ENCODE data around the gene ARHGAP5.

The ARHGAP5 gene

DNA sequence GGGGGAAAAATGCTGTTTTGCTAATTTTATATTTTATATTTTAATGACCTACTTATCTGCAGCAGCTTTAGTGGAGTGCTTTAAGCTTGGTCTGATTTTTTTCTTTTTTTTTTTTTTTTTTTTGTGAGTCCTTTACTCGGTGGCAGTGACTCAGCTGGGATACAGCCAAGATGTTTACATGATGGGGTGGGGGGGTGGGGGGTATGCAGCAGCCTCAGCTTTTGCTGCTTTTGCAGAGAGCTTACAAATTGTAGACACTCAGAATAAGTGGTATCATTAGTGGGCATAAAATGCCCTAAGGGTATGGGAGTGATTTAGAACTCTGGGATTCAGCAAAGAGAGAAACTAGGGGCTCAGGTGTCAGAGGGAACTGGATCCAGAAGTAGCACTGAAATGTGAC lies 38.2 kb upstream of the ARHGAP5 start:
- Histone ChIP-seq H3K79me2 (ENCODE audit: low read length) (no peaks in the 10 kb centered on the region), H2AFZ (ENCODE audit: low read length) (no peak overlapping the region), H3K36me3 (replicated peaks; ENCODE audit: insufficient read depth, low read length) (no peaks in the 10 kb centered on the region), H3K27ac (ENCODE audit: low read length) (no peak overlapping the region), H3K9me3 (replicated peaks; ENCODE audit: insufficient read depth, low read length) (no peaks in the 10 kb centered on the region), H3F3A (ENCODE audit: insufficient read depth, low read length) (no peaks in the 10 kb centered on the region), H3K27me3 (replicated peaks; ENCODE audit: insufficient read depth, low read length) (no peaks in the 10 kb centered on the region), H3K4me2 (ENCODE audit: low read depth, low read length) (no peak overlapping the region), H3K4me1 (ENCODE audit: low read length) (no peaks in the 10 kb centered on the region), H3K9ac (ENCODE audit: low read length) (no peak overlapping the region), H3K4me3 (ENCODE audit: low read length) (no peak overlapping the region), H3K9me2 (replicated peaks; ENCODE audit: insufficient read depth, low read length) (no peaks in the 10 kb centered on the region), H4K20me1 (ENCODE audit: insufficient read depth, low read length) (no peaks in the 10 kb centered on the region)
- TF ChIP-seq CTCF (IDR thresholded peaks at IDR 0.05; ENCODE audit: low read length) (no peak), EZH2phosphoT487 (IDR thresholded peaks at IDR 0.05; ENCODE audit: low read length) (no peak), EZH2 (optimal IDR thresholded peaks at IDR 0.05; ENCODE audit: low read depth, low read length) (no peak)
- DNase-seq, result no peak

GRCh38 chr14:32039401-32040030 lies 37.6 kb upstream of the ARHGAP5 start:
- Histone ChIP-seq H3K9me2 (replicated peaks; ENCODE audit: insufficient read depth, low read length) (no peaks in the 10 kb centered on the region), H3K9ac (ENCODE audit: low read length) (no peak overlapping the region)
- DNase-seq, result no peak

GRCh38 chr14:32043624-32044023 lies 33.5 kb upstream of the ARHGAP5 start:
- Histone ChIP-seq H3F3A (ENCODE audit: insufficient read depth, low read length) (no peaks in the 10 kb centered on the region), H3K27me3 (replicated peaks; ENCODE audit: insufficient read depth, low read length) (no peaks in the 10 kb centered on the region), H3K4me3 (ENCODE audit: low read length) (no peak overlapping the region), H2AFZ (ENCODE audit: low read length) (no peak overlapping the region), H4K20me1 (ENCODE audit: insufficient read depth, low read length) (no peaks in the 10 kb centered on the region), H3K4me2 (ENCODE audit: low read depth, low read length) (no peak overlapping the region), H3K36me3 (replicated peaks; ENCODE audit: insufficient read depth, low read length) (no peaks in the 10 kb centered on the region), H3K9ac (ENCODE audit: low read length) (no peak overlapping the region), H3K4me1 (ENCODE audit: low read length) (no peaks in the 10 kb centered on the region), H3K9me2 (replicated peaks; ENCODE audit: insufficient read depth, low read length) (no peaks in the 10 kb centered on the region), H3K79me2 (ENCODE audit: low read length) (no peaks in the 10 kb centered on the region), H3K9me3 (replicated peaks; ENCODE audit: insufficient read depth, low read length) (no peaks in the 10 kb centered on the region), H3K27ac (ENCODE audit: low read length) (no peak overlapping the region)
- no peak for TF ChIP-seq EZH2 (optimal IDR thresholded peaks at IDR 0.05; ENCODE audit: low read depth, low read length)
- no peak for TF ChIP-seq EZH2phosphoT487 (IDR thresholded peaks at IDR 0.05; ENCODE audit: low read length)
- TF ChIP-seq CTCF (IDR thresholded peaks at IDR 0.05; ENCODE audit: low read length), result no peak
- DNase-seq, result no peak

More at GRCh38 chr14:32039401-32040030, 37.6 kb upstream of the ARHGAP5 start:
- Histone ChIP-seq H3K36me3 (replicated peaks; ENCODE audit: insufficient read depth, low read length) (no peaks in the 10 kb centered on the region), H3K4me3 (ENCODE audit: low read length) (no peak overlapping the region), H2AFZ (ENCODE audit: low read length) (no peak overlapping the region), H3K27me3 (replicated peaks; ENCODE audit: insufficient read depth, low read length) (no peaks in the 10 kb centered on the region), H3K4me2 (ENCODE audit: low read depth, low read length) (no peak overlapping the region), H3K79me2 (ENCODE audit: low read length) (no peaks in the 10 kb centered on the region), H4K20me1 (ENCODE audit: insufficient read depth, low read length) (no peaks in the 10 kb centered on the region), H3K4me1 (ENCODE audit: low read length) (no peaks in the 10 kb centered on the region), H3K27ac (ENCODE audit: low read length) (no peak overlapping the region), H3F3A (ENCODE audit: insufficient read depth, low read length) (no peaks in the 10 kb centered on the region), H3K9me3 (replicated peaks; ENCODE audit: insufficient read depth, low read length) (no peaks in the 10 kb centered on the region)
- no peak for TF ChIP-seq EZH2phosphoT487 (IDR thresholded peaks at IDR 0.05; ENCODE audit: low read length)
- no peak for TF ChIP-seq CTCF (IDR thresholded peaks at IDR 0.05; ENCODE audit: low read length)
- TF ChIP-seq EZH2 (optimal IDR thresholded peaks at IDR 0.05; ENCODE audit: low read depth, low read length), result no peak
